ENCODE results near the gene TMCC1.
"Not testable (repeated sequence)": the region's sequence is repeated elsewhere in the genome, so short reads cannot be mapped to it uniquely, and the experiment has no call there.

The TMCC1 gene

DNA sequence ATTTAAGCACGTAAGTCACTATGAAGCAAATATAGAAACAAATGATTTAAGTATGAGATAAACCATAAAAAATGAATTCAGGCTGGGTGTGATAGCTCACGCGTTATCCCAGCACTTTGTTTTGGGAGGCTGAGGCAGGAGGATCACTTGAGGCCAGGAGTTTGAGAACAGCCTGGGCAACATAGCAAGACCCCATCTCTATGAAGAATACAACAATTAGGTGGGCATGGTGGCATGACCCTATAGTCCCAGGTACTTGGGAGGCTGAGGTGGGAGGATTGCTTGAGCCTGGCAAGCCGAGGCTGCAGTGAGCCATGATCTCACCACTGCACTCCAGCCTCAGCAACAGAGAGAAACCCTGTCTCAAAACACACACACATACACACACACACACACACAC lies 34.2 kb downstream of the TMCC1 start:
- in situ Hi-C loops (cut with MboI; ENCODE audit: low pct_unique_long_range_greater_than_20kb, low sequenced_read_pairs, unreplicated experiment): no loop called here
- TF ChIP-seq, protein P1, sequence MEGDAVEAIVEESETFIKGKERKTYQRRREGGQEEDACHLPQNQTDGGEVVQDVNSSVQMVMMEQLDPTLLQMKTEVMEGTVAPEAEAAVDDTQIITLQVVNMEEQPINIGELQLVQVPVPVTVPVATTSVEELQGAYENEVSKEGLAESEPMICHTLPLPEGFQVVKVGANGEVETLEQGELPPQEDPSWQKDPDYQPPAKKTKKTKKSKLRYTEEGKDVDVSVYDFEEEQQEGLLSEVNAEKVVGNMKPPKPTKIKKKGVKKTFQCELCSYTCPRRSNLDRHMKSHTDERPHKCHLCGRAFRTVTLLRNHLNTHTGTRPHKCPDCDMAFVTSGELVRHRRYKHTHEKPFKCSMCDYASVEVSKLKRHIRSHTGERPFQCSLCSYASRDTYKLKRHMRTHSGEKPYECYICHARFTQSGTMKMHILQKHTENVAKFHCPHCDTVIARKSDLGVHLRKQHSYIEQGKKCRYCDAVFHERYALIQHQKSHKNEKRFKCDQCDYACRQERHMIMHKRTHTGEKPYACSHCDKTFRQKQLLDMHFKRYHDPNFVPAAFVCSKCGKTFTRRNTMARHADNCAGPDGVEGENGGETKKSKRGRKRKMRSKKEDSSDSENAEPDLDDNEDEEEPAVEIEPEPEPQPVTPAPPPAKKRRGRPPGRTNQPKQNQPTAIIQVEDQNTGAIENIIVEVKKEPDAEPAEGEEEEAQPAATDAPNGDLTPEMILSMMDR (IDR thresholded peaks at IDR 0.05; ENCODE audit: extremely low read depth, insufficient read depth, missing control alignments): no peak
- DNase-seq (ENCODE audit: low spot score): no peak

DNA sequence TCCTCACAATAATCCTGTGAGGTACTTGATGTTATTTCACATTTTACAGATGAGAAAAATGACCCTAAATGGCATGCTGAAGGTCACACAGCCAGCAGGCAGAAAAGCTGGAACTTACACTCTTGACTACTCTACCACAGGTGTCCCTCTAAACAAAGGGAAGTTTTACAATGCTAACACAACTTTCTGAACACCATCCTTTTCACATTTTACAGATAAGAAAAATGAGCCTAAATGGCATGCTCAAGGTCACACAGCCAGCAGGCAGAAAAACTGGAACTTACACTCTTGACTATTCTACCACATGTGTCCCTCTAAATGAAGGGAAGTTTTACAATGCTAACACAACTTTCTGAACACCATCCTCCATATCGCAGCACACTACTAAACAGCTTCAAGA lies 35.6 kb downstream of the TMCC1 start:
- TF ChIP-seq, protein P1 (IDR thresholded peaks at IDR 0.05; ENCODE audit: extremely low read depth, insufficient read depth, missing control alignments): no peak
- no peak for DNase-seq (ENCODE audit: low spot score)
- in situ Hi-C loops (cut with MboI; ENCODE audit: low pct_unique_long_range_greater_than_20kb, low sequenced_read_pairs, unreplicated experiment): no loop called here

DNA sequence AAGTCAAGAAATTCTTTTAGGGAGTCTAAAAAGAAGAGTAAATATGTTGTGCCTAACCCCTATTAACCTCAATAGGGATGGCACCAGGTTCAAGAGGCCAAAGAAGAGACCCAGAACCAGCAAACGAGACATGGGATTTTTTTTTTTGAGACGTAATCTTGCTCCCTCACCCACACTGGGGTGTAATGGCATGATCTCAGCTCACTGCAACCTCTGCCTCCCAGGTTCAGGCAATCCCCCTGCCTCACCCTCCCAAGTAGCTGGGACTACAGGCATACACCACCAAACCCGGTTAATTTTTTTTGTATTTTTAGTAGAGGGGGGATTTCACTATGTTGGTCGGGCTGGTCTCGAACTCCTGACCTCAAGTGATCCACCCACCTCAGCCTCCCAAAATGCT lies 36.7 kb downstream of the TMCC1 start:
- in situ Hi-C loops (cut with MboI; ENCODE audit: low pct_unique_long_range_greater_than_20kb, low sequenced_read_pairs, unreplicated experiment); DNase-seq (ENCODE audit: low spot score): not testable (repeated sequence)

DNA sequence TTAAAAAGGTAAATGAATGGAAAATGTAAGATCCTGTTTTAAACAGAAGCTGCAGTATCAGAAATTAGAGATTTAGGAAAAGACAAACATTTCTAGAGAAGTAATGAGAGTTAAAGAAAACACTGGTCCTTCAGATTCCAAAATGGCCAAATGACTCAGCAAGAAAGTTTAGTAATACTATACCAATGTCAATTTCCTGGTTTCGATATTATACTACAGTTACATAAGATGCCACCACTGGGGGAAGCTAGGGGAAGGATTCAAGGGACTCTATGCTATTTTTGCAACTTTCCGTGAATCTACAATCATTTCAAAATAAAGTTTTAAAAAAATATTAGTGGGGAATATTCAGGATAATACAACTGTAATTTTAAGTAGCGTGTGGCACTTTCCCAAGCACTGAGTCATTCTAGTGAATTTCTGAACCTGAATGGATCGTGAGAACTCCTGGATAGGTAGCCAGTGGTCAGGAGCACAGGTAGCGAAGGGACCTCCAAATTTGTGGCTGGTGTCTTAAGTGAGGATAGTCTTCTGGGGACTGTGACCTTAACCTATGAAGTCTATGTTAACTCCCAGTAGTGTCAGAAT lies 37.6 kb downstream of the TMCC1 start:
- no peak for DNase-seq (ENCODE audit: low spot score)
- TF ChIP-seq, protein P1 (IDR thresholded peaks at IDR 0.05; ENCODE audit: extremely low read depth, insufficient read depth, missing control alignments): no peak
- in situ Hi-C loops (cut with MboI; ENCODE audit: low pct_unique_long_range_greater_than_20kb, low sequenced_read_pairs, unreplicated experiment): no loop called here

DNA sequence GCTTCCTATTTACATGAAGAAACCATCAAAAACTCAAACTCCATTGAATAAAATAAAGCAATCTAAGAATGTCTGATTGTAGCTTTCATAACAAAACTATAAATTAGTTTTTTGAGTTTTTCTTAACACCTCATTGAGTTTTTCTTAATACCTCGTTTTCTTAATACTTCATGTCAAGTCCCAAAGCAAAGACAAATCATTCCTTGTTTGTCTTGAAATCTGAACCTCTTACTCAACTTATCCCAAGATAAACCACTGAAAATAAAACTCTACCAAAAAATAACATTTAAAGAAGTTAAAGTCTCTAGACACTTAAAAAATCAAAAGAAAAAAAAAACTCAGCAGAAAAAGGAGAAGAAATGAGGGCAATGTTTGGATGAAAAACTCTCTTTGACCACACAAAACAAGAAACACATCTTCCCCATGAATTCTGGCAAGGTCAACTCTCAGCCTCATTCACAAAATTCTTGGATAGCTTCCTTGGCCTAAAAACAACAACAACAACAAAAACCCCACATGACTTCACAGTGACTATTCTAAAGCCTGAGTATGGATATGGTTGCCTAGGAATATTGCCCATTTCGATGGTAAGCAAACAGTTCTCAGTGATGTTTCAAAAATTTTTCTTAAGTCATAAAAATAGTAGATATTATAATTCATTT lies 38.2 kb downstream of the TMCC1 start:
- in situ Hi-C loops (cut with MboI; ENCODE audit: low pct_unique_long_range_greater_than_20kb, low sequenced_read_pairs, unreplicated experiment): no loop called here
- no peak for DNase-seq (ENCODE audit: low spot score)
- TF ChIP-seq, protein P1 (IDR thresholded peaks at IDR 0.05; ENCODE audit: extremely low read depth, insufficient read depth, missing control alignments): no peak

DNA sequence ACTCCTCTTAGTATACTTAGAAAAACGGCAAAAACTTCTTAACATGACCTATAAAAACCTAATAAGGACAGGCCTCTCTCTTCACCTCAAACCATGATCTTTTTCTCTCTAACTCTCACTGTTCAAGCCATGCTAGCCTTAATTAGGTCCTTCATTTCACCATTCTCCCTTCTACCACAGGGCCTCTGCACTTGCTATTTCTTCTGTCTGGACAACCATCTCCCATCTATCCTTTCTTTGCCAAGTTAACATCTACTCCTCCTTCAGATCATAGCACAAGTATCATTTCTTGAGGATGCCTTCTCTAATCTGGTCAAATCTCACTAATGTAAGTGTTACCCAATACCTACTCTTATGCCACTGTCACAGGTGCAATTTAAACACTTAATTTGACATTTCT lies 39.1 kb downstream of the TMCC1 start:
- DNase-seq (ENCODE audit: low spot score): no peak
- TF ChIP-seq, protein P1 (IDR thresholded peaks at IDR 0.05; ENCODE audit: extremely low read depth, insufficient read depth, missing control alignments): no peak
- in situ Hi-C loops (cut with MboI; ENCODE audit: low pct_unique_long_range_greater_than_20kb, low sequenced_read_pairs, unreplicated experiment): no loop called here

DNA sequence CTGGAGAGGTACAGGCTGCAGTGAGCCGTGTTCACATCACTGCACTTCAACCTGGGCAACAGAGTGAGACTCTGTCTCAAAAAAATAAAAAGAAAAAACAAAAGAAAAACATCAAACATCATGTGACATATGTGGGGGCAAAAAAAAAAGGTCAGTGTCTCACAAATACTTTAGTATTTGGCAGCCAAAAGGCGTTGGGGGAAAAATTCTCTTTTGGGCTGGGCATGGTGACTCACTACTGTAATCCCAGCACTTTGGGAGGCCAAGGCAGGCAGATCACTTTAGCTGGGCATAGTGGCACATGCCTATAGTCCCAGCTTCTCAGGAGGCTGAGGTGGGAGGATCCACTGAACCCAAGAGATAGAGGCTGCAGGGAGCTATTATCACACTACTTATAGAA lies 47.6 kb downstream of the TMCC1 start:
- TF ChIP-seq, protein P1 (IDR thresholded peaks at IDR 0.05; ENCODE audit: extremely low read depth, insufficient read depth, missing control alignments): no peak
- no peak for DNase-seq (ENCODE audit: low spot score)
- in situ Hi-C loops (cut with MboI; ENCODE audit: low pct_unique_long_range_greater_than_20kb, low sequenced_read_pairs, unreplicated experiment): no loop called here
